SU-DHL-6 (cell line): ENCODE measurements around the gene OR2A25.

Experiments
- CTCF ChIP-seq: fragments of 200-600 bp; sonication (generic); IDR thresholded peaks from one replicate; pipeline ENCODE4 v1.5.1; 2017; ENCODE audit warnings: antibody characterized with exemption, mild to moderate bottlenecking, low read length, moderate library complexity; ENCODE audit not compliant: insufficient read depth, poor library complexity, severe bottlenecking
- EZH2phosphoT487 ChIP-seq: fragments of 200-600 bp; sonication (generic), shearing (Covaris generic); conservative IDR thresholded peaks from 2 replicates; pipeline ENCODE4 v1.6.1; 2018; ENCODE audit warnings: mild to moderate bottlenecking, antibody characterized with exemption, low read length, moderate library complexity, mixed read lengths

DNA sequence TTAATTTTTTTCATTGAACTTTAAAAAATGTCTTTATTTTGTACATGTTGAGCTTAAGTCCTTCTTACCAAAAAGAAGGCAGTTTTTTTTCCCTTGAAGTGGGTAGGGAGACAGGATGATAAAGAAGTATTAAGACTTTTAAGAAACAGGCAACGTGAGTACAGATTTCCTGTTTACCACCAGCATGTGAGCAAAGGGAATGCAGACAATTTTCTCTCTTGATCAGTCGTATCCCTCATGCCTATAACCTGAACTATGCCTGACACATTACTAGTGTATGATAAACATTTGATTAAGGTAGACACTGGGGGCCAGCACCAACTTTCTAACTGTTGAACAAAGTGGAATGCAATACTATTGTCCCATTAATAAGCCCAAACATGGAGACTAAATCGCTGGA is 31.0 kb downstream of the OR2A25 start:
- TF ChIP-seq CTCF (no peak), EZH2phosphoT487 (no peak)
